Glutamatergic neuron (in vitro differentiated cells): ENCODE data around the gene CALHM4. TPM values are rescaled to one million over a fixed set of nuclear protein-coding genes. Genes with fewer than 3 reads are reported as not detected.
A peak's percentile ranks its signal among the peaks of the same experiment; 100 is the strongest.

Experiments used
- DNase-seq: peaks from one replicate; pipeline ENCODE4 v3.0.0; 2022
- H3K27ac Mint-ChIP-seq: one replicate; pipeline ENCODE4 v1.8.0; 2020; ENCODE audit warnings: mild to moderate bottlenecking, mixed read lengths, inconsistent platforms; ENCODE audit not compliant: unreplicated experiment
- H3K27me3 Mint-ChIP-seq: one replicate; pipeline ENCODE4 v1.8.0; 2020; ENCODE audit warnings: mild to moderate bottlenecking, moderate library complexity, mixed read lengths, inconsistent platforms; ENCODE audit not compliant: unreplicated experiment
- H3K36me3 Mint-ChIP-seq: one replicate; pipeline ENCODE4 v1.8.0; 2020; ENCODE audit warnings: mild to moderate bottlenecking, mixed read lengths, inconsistent platforms; ENCODE audit not compliant: unreplicated experiment
- H3K4me1 Mint-ChIP-seq: one replicate; pipeline ENCODE4 v1.8.0; 2020; ENCODE audit warnings: mild to moderate bottlenecking, low read depth, mixed read lengths, inconsistent platforms; ENCODE audit not compliant: unreplicated experiment
- H3K4me3 Mint-ChIP-seq: one replicate; pipeline ENCODE4 v1.8.0; 2020; ENCODE audit warnings: mild to moderate bottlenecking, mixed read lengths, inconsistent platforms; ENCODE audit not compliant: unreplicated experiment
- H3K9me3 Mint-ChIP-seq: one replicate; pipeline ENCODE4 v1.8.0; 2020; ENCODE audit warnings: mild to moderate bottlenecking, moderate library complexity, mixed read lengths, inconsistent platforms; ENCODE audit not compliant: unreplicated experiment
- CTCF ChIP-seq: fragments of 200-600 bp; sonication (generic); IDR thresholded peaks from one replicate; pipeline ENCODE4 v1.5.0; 2021; ENCODE audit not compliant: partially characterized antibody, unreplicated experiment
- total RNA-seq: library from RNA; stranded (reverse); fragmentation: NEBNext Ultra II Directional; extraction: Animal tissue kit (Norgen Biotek cat#: 25700); gene quantifications from one replicate; pipeline ENCODE4 v1.2.1, GENCODE V29; 2021; ENCODE audit not compliant: unreplicated experiment

The CALHM4 gene
- total RNA-seq, 1 donor from 2014 or later: not detected

GRCh38 chr6:116530436-116530835, 23.1 kb upstream of the CALHM4 start:
- Mint-ChIP-seq H3K27me3 (no peaks in the 10 kb centered on the region), H3K4me3 (no peak overlapping the region), H3K36me3 (no peaks in the 10 kb centered on the region), H3K27ac (no peak overlapping the region), H3K9me3 (no peaks in the 10 kb centered on the region), H3K4me1 (no peaks in the 10 kb centered on the region)
- no peak for DNase-seq
- no peak for TF ChIP-seq CTCF

DNA sequence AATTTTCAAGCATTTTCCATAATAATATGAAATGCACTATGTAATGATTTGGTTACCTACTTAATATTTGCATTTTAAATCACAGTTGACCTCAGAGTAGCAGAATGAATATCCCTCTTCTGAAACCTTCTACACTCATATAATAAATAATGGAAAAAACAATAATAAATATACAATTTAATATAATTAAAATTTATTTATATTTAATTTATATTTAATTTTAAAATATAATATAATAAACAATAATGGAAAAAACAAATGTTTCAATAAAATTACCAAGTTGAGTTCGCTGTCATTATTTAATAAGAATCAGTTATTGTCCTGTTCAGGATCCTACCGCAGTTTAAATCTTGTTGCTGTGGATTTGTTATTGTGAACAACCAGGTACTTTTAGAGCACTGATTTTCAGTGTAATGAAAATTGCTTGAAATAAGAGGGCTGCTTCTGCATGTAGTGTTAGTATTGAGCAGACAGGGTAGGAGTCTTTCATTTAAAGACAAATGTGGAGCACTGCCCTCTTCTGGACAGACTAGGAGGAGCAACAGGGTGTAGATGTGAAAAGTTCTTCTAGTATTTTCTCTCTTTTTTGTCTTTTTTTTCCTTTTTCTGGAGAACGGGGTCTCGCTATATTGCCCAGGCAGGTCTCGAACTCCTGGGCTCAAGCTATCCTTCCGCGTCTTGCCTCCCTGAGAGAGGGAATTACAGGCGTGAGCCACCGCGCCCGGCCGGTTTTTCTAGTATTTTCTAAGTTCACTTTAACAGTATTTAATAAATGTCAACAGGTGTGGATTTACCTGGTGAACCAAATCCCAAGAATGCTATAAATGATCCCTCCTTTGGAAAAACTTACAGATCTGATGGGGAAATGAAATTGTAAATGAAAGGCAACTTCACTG, 21.6 kb upstream of the CALHM4 start:
- H3K27ac Mint-ChIP-seq: no peak overlapping the region
- H3K4me3 Mint-ChIP-seq: no peak overlapping the region
- H3K36me3 Mint-ChIP-seq: no peaks in the 10 kb centered on the region
- H3K27me3 Mint-ChIP-seq: no peaks in the 10 kb centered on the region
- TF ChIP-seq CTCF: peak; percentile 78
- peak; percentile 69 for DNase-seq
- H3K9me3 Mint-ChIP-seq: no peaks in the 10 kb centered on the region
- no peaks in the 10 kb centered on the region for H3K4me1 Mint-ChIP-seq

- no peak overlapping the region for H3K27ac Mint-ChIP-seq
Observed at GRCh38 chr6:116533233-116533957, 20.2 kb upstream of the CALHM4 start.

DNA sequence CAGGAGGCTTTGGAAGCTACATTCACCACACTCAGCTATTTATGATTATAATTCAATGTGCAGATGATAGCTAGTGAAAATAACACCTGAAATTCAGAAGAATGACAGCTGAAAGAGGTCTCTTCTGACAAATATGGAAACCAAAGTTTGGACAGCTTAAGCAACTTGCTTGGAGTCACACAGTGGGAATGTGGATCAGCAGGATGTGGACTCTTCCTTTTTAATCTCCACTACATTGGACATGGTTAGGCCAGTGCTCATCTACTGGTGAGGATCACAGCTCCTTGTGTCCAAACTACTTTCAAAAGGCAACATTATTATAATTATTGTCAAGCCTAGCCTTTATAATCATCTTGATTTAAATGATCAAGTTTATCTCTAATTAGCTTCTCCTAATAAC, 18.4 kb upstream of the CALHM4 start:
- no peaks in the 10 kb centered on the region for H3K36me3 Mint-ChIP-seq
- TF ChIP-seq CTCF: no peak
- DNase-seq: no peak
- H3K9me3 Mint-ChIP-seq: no peaks in the 10 kb centered on the region
- H3K27ac Mint-ChIP-seq: no peak overlapping the region
- H3K4me3 Mint-ChIP-seq: no peak overlapping the region
- H3K27me3 Mint-ChIP-seq: no peaks in the 10 kb centered on the region
- no peaks in the 10 kb centered on the region for H3K4me1 Mint-ChIP-seq

More at GRCh38 chr6:116533233-116533957, 20.2 kb upstream of the CALHM4 start:
- no peaks in the 10 kb centered on the region for H3K36me3 Mint-ChIP-seq
- DNase-seq: no peak
- no peaks in the 10 kb centered on the region for H3K9me3 Mint-ChIP-seq
- no peak for TF ChIP-seq CTCF
- no peaks in the 10 kb centered on the region for H3K4me1 Mint-ChIP-seq
- H3K4me3 Mint-ChIP-seq: no peak overlapping the region
- H3K27me3 Mint-ChIP-seq: no peaks in the 10 kb centered on the region

- H3K27ac Mint-ChIP-seq: no peak overlapping the region
- TF ChIP-seq CTCF: peak; percentile 83
- H3K4me1 Mint-ChIP-seq: no peaks in the 10 kb centered on the region
- no peaks in the 10 kb centered on the region for H3K27me3 Mint-ChIP-seq
- no peak for DNase-seq
- no peak overlapping the region for H3K4me3 Mint-ChIP-seq
- H3K9me3 Mint-ChIP-seq: no peaks in the 10 kb centered on the region
- H3K36me3 Mint-ChIP-seq: no peaks in the 10 kb centered on the region
Observed at GRCh38 chr6:116536216-116536621, 17.3 kb upstream of the CALHM4 start.
